Peyer's patch (tissue), 4 donors: ENCODE measurements around the gene YJEFN3. TPM values are rescaled to one million over a fixed set of nuclear protein-coding genes. Genes with fewer than 3 reads are reported as not detected.

Experiments used
- DNase-seq, 3 donors: peaks; one replicate each; pipeline ENCODE4 v3.0.0-alpha.2; 2017 to 2019
- H3K27ac ChIP-seq, 4 donors: fragments of 200-600 bp; sonication (generic); one replicate each; pipeline ENCODE4 v1.5.1; 2016 to 2019
- H3K27me3 ChIP-seq, 2 donors: fragments of 200-600 bp; sonication (generic); one replicate each; pipeline ENCODE4 v1.5.1; 2019
- H3K36me3 ChIP-seq, 3 donors: fragments of 200-600 bp; sonication (generic); one replicate each; pipeline ENCODE4 v1.5.1; 2016 to 2019
- H3K4me1 ChIP-seq, 4 donors: fragments of 200-600 bp; sonication (generic); one replicate each; pipeline ENCODE4 v1.5.1; 2016 to 2019
- H3K4me3 ChIP-seq, 4 donors: fragments of 200-600 bp; sonication (generic); 1 replicate in 3 of 4; 2 replicates in 1 of 4; pipeline ENCODE4 v1.5.1; 2016 to 2019; ENCODE audit warnings: mild to moderate bottlenecking in 1 of 4
- H3K9me3 ChIP-seq, 4 donors: fragments of 200-600 bp; sonication (generic); one replicate each; pipeline ENCODE4 v1.5.1; 2016 to 2019; ENCODE audit warnings: mild to moderate bottlenecking in 1 of 4
- CTCF ChIP-seq, 6 experiments: fragments of 450-650 bp in 4 of 6; fragments of 200-600 bp in 2 of 6; sonication (generic) in 1 of 6; IDR thresholded peaks; one replicate each; pipeline ENCODE4 v1.5.1; 2017 to 2019; ENCODE audit warnings: antibody characterized with exemption in 6 of 6, mild to moderate bottlenecking in 3 of 6, moderate library complexity in 1 of 6
- POLR2A ChIP-seq, 2 donors: fragments of 450-650 bp; IDR thresholded peaks; one replicate each; pipeline ENCODE4 v1.5.1; 2017; ENCODE audit warnings: antibody characterized with exemption in 2 of 2, mild to moderate bottlenecking in 2 of 2, moderate library complexity in 2 of 2
- total RNA-seq, 4 donors: library from RNA; depleted of rRNA; stranded (reverse); fragments of >200 nt; gene quantifications; one replicate each; pipeline ENCODE4 v1.1.0, GENCODE V29; 2016

YJEFN3 gene
- total RNA-seq, 4 donors from 2014 or later, result 4.4 to 9.9 (median 5.6) TPM

GRCh38 chr19:19490214-19490968 lies 38.3 kb upstream of the YJEFN3 start:
- Histone ChIP-seq H3K9me3 (no peaks in the 10 kb centered on the region), H3K36me3 (peaks cover 0 to 36% (median 0%) of the 10 kb centered on the region in 3 donors), H3K4me3 (no peak overlapping the region), H3K27me3 (no peaks in the 10 kb centered on the region), H3K27ac (peak overlapping the region; percentile 70 to 88 (median 76)), H3K4me1 (peaks cover 16 to 44% (median 23%) of the 10 kb centered on the region in 4 donors)
- peak; percentile 75 to 92 (median 81) for DNase-seq
- TF ChIP-seq CTCF (IDR thresholded peaks at IDR 0.05) (peak; percentile 84 to 94 (median 90)), POLR2A (IDR thresholded peaks at IDR 0.05) (no peak)

DNA sequence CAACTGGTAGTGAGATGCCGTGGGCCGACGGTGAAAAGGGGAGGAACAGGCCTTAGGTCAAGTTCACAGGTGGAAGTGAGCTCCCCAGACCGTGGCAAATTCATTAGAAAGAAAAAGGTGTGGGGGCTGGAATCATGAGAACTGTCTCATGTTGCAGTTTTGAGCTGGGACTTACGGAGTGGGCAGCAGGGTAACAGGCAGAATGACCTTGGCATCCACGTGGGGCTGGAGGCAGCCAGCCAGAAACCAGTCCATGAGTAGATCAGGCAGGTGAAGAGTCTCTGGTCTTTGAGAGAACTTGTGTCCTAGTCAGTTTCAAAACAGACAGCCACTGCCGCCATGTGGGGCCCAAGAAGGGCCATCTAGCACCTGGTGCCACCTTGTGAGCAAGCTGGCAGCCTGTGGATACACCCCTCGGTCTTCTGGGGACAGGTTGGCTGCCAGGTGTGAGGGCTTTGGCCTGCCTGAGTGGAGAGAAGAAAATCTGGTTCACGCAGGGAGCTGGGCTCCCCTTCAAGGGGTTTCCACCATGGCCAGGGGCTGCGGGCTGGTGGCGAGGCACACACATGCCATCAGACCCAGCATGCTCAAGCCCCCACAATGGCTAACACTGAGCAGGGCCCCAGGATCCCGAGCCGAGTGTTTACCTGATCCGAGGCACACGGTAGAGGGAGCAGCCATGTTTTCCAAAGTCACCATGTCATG lies 37.2 kb upstream of the YJEFN3 start:
- Histone ChIP-seq H3K27me3 (no peaks in the 10 kb centered on the region), H3K9me3 (no peaks in the 10 kb centered on the region), H3K27ac (no peak overlapping the region), H3K36me3 (peaks cover 0 to 44% (median 0%) of the 10 kb centered on the region in 3 donors), H3K4me1 (peaks cover 16 to 43% (median 22%) of the 10 kb centered on the region in 4 donors), H3K4me3 (no peak overlapping the region)
- DNase-seq, result no peak
- TF ChIP-seq CTCF (IDR thresholded peaks at IDR 0.05) (no peak), POLR2A (IDR thresholded peaks at IDR 0.05) (no peak)

GRCh38 chr19:19492026-19492610 lies 36.6 kb upstream of the YJEFN3 start:
- no peak overlapping the region for H3K27ac ChIP-seq
- peaks cover 16 to 37% (median 22%) of the 10 kb centered on the region in 4 donors for H3K4me1 ChIP-seq
- TF ChIP-seq CTCF (IDR thresholded peaks at IDR 0.05) (no peak), POLR2A (IDR thresholded peaks at IDR 0.05) (no peak)
- H3K36me3 ChIP-seq, result peaks cover 0 to 51% (median 0%) of the 10 kb centered on the region in 3 donors
- no peak overlapping the region for H3K4me3 ChIP-seq
- H3K9me3 ChIP-seq, result no peaks in the 10 kb centered on the region
- no peaks in the 10 kb centered on the region for H3K27me3 ChIP-seq
- DNase-seq, result no peak

DNA sequence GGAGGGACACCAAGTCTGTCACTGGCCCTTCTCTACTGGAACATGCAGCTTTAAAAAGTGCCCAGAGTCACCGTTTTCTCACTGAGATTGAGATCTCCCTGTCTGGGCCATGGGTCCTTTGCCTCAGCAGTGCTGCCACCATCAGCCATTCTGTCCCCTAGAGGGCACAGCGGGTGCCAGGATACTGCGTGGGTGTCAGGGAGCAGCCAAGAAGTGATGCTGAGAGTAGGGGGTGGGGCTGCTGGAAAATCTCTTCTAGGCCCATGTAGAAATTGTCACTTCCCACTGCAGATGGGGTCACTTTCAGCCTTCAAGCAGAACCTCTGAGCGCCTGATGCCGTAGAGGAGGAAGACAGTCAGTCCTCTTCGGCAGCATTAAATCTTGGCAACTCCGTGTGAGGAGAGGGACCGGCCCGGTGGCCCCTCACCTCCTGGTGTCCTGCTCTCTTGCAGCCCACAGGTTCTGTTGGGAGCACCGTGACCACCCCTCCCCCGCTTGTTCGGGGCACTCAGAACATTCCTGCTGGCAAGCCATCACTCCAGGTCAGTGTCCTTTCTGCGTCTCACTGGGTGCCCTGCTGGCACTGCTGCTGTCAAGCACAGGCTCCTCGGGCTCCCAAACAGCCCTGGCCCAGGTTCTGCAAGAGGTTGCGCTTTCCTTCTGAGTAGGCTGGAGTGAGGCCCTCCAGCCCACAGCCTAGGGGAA lies 34.7 kb upstream of the YJEFN3 start:
- Histone ChIP-seq H3K4me1 (peaks cover 10 to 18% (median 11%) of the 10 kb centered on the region in 4 donors), H3K27ac (no peak overlapping the region), H3K36me3 (peaks cover 0 to 70% (median 0%) of the 10 kb centered on the region in 3 donors), H3K27me3 (no peaks in the 10 kb centered on the region), H3K4me3 (no peak overlapping the region), H3K9me3 (no peaks in the 10 kb centered on the region)
- DNase-seq, result no peak
- TF ChIP-seq CTCF (IDR thresholded peaks at IDR 0.05), result no peak
- no peak for TF ChIP-seq POLR2A (IDR thresholded peaks at IDR 0.05)
